Neural cell (in vitro differentiated cells): ENCODE measurements around the gene STT3B. TPM values are rescaled to one million over a fixed set of nuclear protein-coding genes. Genes with fewer than 3 reads are reported as not detected.

Experiments used
- H2AFZ ChIP-seq: fragments of 200-600, 300-800 bp; sonication (generic), shearing (Covaris generic); 2 replicates; pipeline ENCODE4 v1.6.0; 2014; ENCODE audit warnings: low read depth, mild to moderate bottlenecking, antibody characterized with exemption, low read length, moderate library complexity
- H3F3A ChIP-seq: fragments of 200-600 bp; shearing (Covaris generic); 2 replicates; pipeline ENCODE4 v1.6.1; 2016; ENCODE audit warnings: mild to moderate bottlenecking, moderate library complexity, mixed read lengths, antibody characterized with exemption, low read length; ENCODE audit not compliant: insufficient read depth, poor library complexity, severe bottlenecking
- H3K27ac ChIP-seq: fragments of 200-600, 300-800 bp; sonication (generic), shearing (Covaris generic); 2 replicates; pipeline ENCODE4 v1.5.1; 2014; ENCODE audit warnings: mild to moderate bottlenecking, low read length, moderate library complexity
- H3K27me3 ChIP-seq: fragments of 300-800, 200-600 bp; sonication (generic), shearing (Covaris generic); 2 replicates; pipeline ENCODE4 v1.6.0; 2014; ENCODE audit warnings: mild to moderate bottlenecking, low read depth, low read length, moderate library complexity; ENCODE audit not compliant: insufficient read depth
- H3K36me3 ChIP-seq: fragments of 300-800, 200-600 bp; sonication (generic), shearing (Covaris generic); 2 replicates; pipeline ENCODE4 v1.5.1; 2014; ENCODE audit warnings: mild to moderate bottlenecking, antibody characterized with exemption, low read length, moderate library complexity; ENCODE audit not compliant: insufficient read depth
- H3K4me2 ChIP-seq: fragments of 300-800, 200-600 bp; sonication (generic), shearing (Covaris generic); 2 replicates; pipeline ENCODE4 v1.6.0; 2014; ENCODE audit warnings: mild to moderate bottlenecking, low read length
- H3K4me3 ChIP-seq: fragments of 300-800, 200-600 bp; sonication (generic), shearing (Covaris generic); 2 replicates; pipeline ENCODE4 v1.5.1; 2014; ENCODE audit warnings: mild to moderate bottlenecking, low read length, moderate library complexity
- H3K79me2 ChIP-seq: fragments of 200-600 bp; shearing (Covaris generic); replicated peaks from 2 replicates; pipeline ENCODE4 v1.6.0; 2014; ENCODE audit warnings: mild to moderate bottlenecking, low read length, moderate library complexity; ENCODE audit not compliant: insufficient read depth
- H3K9ac ChIP-seq: fragments of 300-800, 200-600 bp; sonication (generic), shearing (Covaris generic); 2 replicates; pipeline ENCODE4 v1.6.1; 2016; ENCODE audit warnings: mild to moderate bottlenecking, low read length, mixed read lengths
- H3K9me2 ChIP-seq: fragments of 200-600 bp; shearing (Covaris generic); 2 replicates; pipeline ENCODE4 v1.6.1; 2016; ENCODE audit warnings: mild to moderate bottlenecking, low read length, mixed read lengths; ENCODE audit not compliant: insufficient read depth
- H3K9me3 ChIP-seq: fragments of 200-600, 300-800 bp; sonication (generic), shearing (Covaris generic); 2 replicates; pipeline ENCODE4 v1.6.1; 2016; ENCODE audit warnings: mild to moderate bottlenecking, mixed run types, low read length, moderate library complexity, mixed read lengths
- H4K20me1 ChIP-seq: fragments of 200-600 bp; shearing (Covaris generic); 2 replicates; pipeline ENCODE4 v1.6.1; 2016; ENCODE audit warnings: mild to moderate bottlenecking, mixed run types; ENCODE audit not compliant: insufficient read depth
- CTCF ChIP-seq: fragments of 450-650 bp; IDR thresholded peaks from 2 replicates; pipeline ENCODE4 v1.5.1; 2014; ENCODE audit warnings: antibody characterized with exemption, mild to moderate bottlenecking, moderate library complexity; ENCODE audit not compliant: poor library complexity, severe bottlenecking
- EP300 ChIP-seq: fragments of 450-650 bp; conservative IDR thresholded peaks from 2 replicates; pipeline ENCODE4 v1.6.1; 2014; ENCODE audit warnings: antibody characterized with exemption, mild to moderate bottlenecking, moderate library complexity; ENCODE audit not compliant: poor library complexity, severe bottlenecking
- EZH2 ChIP-seq: fragments of 200-600, 300-800 bp; shearing (Covaris generic), sonication (generic); IDR thresholded peaks from 2 replicates; pipeline ENCODE4 v1.6.1; 2014; ENCODE audit warnings: antibody characterized with exemption, low read length, borderline replicate concordance, mild to moderate bottlenecking; ENCODE audit not compliant: insufficient read depth, poor library complexity, severe bottlenecking
- MXI1 ChIP-seq: fragments of 450-650 bp; conservative IDR thresholded peaks from 2 replicates; pipeline ENCODE4 v1.6.1; 2014; ENCODE audit warnings: antibody characterized with exemption, mild to moderate bottlenecking; ENCODE audit not compliant: poor library complexity, severe bottlenecking
- POLR2AphosphoS5 ChIP-seq: IDR thresholded peaks from 2 replicates; pipeline ENCODE4 v1.6.1; 2012
- RAD21 ChIP-seq: fragments of 450-650 bp; conservative IDR thresholded peaks from 2 replicates; pipeline ENCODE4 v1.6.1; 2014; ENCODE audit warnings: antibody characterized with exemption, mild to moderate bottlenecking, moderate library complexity
- REST ChIP-seq: IDR thresholded peaks from 2 replicates; pipeline ENCODE4 v1.6.1; 2012; ENCODE audit warnings: borderline replicate concordance
- SMC3 ChIP-seq: fragments of 450-650 bp; conservative IDR thresholded peaks from 2 replicates; pipeline ENCODE4 v1.6.1; 2014; ENCODE audit warnings: antibody characterized with exemption, mild to moderate bottlenecking, moderate library complexity; ENCODE audit not compliant: poor library complexity
- TAF1 ChIP-seq: IDR thresholded peaks from 2 replicates; pipeline ENCODE4 v1.6.1; 2012; ENCODE audit warnings: low read depth
- polyA plus RNA-seq: library from polyadenylated mRNA; depleted of rRNA; stranded (reverse); fragments of >200 nt; gene quantifications from 2 replicates; pipeline ENCODE4 v1.2.3, GENCODE V29; 2014

The STT3B gene
- polyA plus RNA-seq, 1 donor from 2014 or later: 100 TPM

- Histone ChIP-seq H3K4me3 (no peak overlapping the region), H4K20me1 (peaks cover 4% of the 10 kb centered on the region), H3K9me2 (no peaks in the 10 kb centered on the region), H2AFZ (no peak overlapping the region), H3K4me2 (no peak overlapping the region), H3K9me3 (no peaks in the 10 kb centered on the region), H3K79me2 (peaks cover 81% of the 10 kb centered on the region), H3K9ac (no peak overlapping the region), H3F3A (no peaks in the 10 kb centered on the region), H3K36me3 (no peaks in the 10 kb centered on the region), H3K27ac (no peak overlapping the region), H3K27me3 (no peaks in the 10 kb centered on the region)
- TF ChIP-seq EZH2: no peak
- TF ChIP-seq SMC3: no peak
- no peak for TF ChIP-seq RAD21
- TF ChIP-seq POLR2AphosphoS5: no peak
- no peak for TF ChIP-seq EP300
- no peak for TF ChIP-seq TAF1
- TF ChIP-seq CTCF: no peak
- no peak for TF ChIP-seq REST
- no peak for TF ChIP-seq MXI1
Observed at GRCh38 chr3:31565288-31565687, 32.6 kb downstream of the STT3B start.

DNA sequence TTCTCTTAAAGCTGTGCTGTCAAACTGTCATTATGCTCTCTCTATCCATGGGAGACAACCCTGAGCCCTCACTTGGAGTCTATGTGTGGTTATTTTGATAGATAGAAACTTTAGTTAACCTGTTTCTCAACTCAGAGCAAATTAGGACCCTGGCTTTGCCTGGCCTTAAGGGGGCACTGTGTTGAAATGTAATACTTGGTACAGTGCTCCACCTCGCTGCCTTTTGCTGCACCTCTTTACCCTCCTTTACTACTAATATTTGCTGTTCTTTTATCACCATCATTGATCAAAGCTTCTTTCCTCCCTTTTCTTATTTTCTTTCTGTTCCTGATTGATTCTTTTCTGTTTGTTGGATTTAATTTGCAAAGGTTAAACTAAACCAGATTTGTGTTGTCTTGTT is 34.3 kb downstream of the STT3B start:
- H3K79me2 ChIP-seq: peaks cover 66% of the 10 kb centered on the region
- no peaks in the 10 kb centered on the region for H3K27me3 ChIP-seq
- no peak overlapping the region for H3K4me2 ChIP-seq
- no peaks in the 10 kb centered on the region for H3K36me3 ChIP-seq
- no peaks in the 10 kb centered on the region for H3F3A ChIP-seq
- no peak overlapping the region for H3K27ac ChIP-seq
- no peaks in the 10 kb centered on the region for H3K9me2 ChIP-seq
- H3K9ac ChIP-seq: no peak overlapping the region
- H2AFZ ChIP-seq: no peak overlapping the region
- no peak overlapping the region for H3K4me3 ChIP-seq
- peak; percentile 53 for TF ChIP-seq CTCF
- TF ChIP-seq EZH2: no peak
- TF ChIP-seq REST: no peak
- no peak for TF ChIP-seq MXI1
- no peak for TF ChIP-seq POLR2AphosphoS5
- TF ChIP-seq RAD21: no peak
- peak; percentile 73 for TF ChIP-seq EP300
- H4K20me1 ChIP-seq: peaks cover 4% of the 10 kb centered on the region
- no peaks in the 10 kb centered on the region for H3K9me3 ChIP-seq
